Activated T-cell treated with anti-CD3 and anti-CD28 coated beads, Interleukin-2, amount 50 U/mL, for 24 hours (primary cell): Measurements from ENCODE around the gene GALNT11.
"Not testable (repeated sequence)": the region's sequence is repeated elsewhere in the genome, so short reads cannot be mapped to it uniquely, and the experiment has no call there.

ENCODE experiments used
- DNase-seq: peaks from one replicate; pipeline ENCODE4 v3.0.0-alpha.2; 2020
- H3K27ac Mint-ChIP-seq: 2 replicates; pipeline ENCODE4 v1.8.0; 2020; ENCODE audit warnings: mild to moderate bottlenecking, mixed read lengths
- H3K27me3 Mint-ChIP-seq: 2 replicates; pipeline ENCODE4 v1.8.0; 2020; ENCODE audit warnings: mixed read lengths
- H3K36me3 Mint-ChIP-seq: 2 replicates; pipeline ENCODE4 v1.8.0; 2020; ENCODE audit warnings: low read depth, mixed read lengths
- H3K4me1 Mint-ChIP-seq: 2 replicates; pipeline ENCODE4 v1.8.0; 2020; ENCODE audit warnings: low read depth, mixed read lengths
- H3K4me3 Mint-ChIP-seq: 2 replicates; pipeline ENCODE4 v1.8.0; 2020; ENCODE audit warnings: mild to moderate bottlenecking, moderate library complexity, mixed read lengths
- H3K9me3 Mint-ChIP-seq: 2 replicates; pipeline ENCODE4 v1.8.0; 2020; ENCODE audit warnings: mixed read lengths

GALNT11 gene

GRCh38 chr7:152048051-152048450 is 22.6 kb downstream of the GALNT11 start:
- Mint-ChIP-seq H3K27me3 (no peaks in the 10 kb centered on the region), H3K4me1 (peaks cover 31% of the 10 kb centered on the region), H3K36me3 (peaks cover 52% of the 10 kb centered on the region), H3K4me3 (no peak overlapping the region), H3K27ac (no peak overlapping the region), H3K9me3 (peaks cover 31% of the 10 kb centered on the region)
- DNase-seq, result no peak

DNA sequence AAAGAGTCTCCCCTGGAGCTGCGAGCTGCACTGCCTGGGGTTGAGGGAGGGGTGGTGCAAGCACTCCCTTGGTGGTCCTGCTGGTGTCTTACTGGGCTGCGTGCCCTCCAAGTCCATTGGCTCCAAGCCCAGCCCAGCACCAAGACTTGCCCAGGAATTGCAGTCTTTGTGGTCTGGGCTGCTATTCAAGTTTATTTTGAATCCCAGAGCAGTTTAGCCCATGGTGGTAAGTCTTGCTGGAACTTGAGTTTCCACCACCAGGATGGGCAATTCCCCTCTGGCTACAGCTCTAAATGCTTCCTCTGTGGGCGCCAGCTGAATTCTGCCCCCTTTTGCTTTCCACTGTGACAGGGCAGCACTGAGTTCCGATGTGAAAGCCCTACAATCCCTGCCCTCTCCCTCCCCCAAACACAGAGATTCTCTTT is 25.1 kb downstream of the GALNT11 start:
- Mint-ChIP-seq H3K9me3 (peaks cover 20% of the 10 kb centered on the region), H3K4me1 (peaks cover 25% of the 10 kb centered on the region), H3K36me3 (peaks cover 30% of the 10 kb centered on the region), H3K4me3 (no peak overlapping the region), H3K27me3 (no peaks in the 10 kb centered on the region), H3K27ac (no peak overlapping the region)
- no peak for DNase-seq

DNA sequence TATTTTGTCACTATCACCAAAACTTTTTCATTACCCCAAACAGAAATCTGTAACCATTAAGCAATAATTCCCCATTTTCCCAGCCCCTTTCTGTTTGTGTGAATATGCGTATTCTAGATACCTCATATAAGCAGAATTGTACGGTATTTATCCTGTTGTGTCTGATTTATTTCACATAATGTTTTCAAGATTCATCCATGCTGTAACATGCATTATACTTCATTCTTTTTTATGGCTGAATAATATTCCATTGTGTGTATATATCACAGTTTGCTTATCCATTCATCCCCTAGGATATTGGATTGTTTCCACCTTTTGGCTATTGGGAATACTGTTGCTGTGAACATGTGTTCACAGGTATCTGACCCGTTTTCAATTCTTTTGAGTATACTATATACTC is 26.5 kb downstream of the GALNT11 start:
- H3K27ac Mint-ChIP-seq, result no peak overlapping the region
- H3K9me3 Mint-ChIP-seq, result peaks cover 7% of the 10 kb centered on the region
- H3K36me3 Mint-ChIP-seq, result peaks cover 27% of the 10 kb centered on the region
- H3K4me1 Mint-ChIP-seq, result peaks cover 18% of the 10 kb centered on the region
- H3K27me3 Mint-ChIP-seq, result no peaks in the 10 kb centered on the region
- no peak overlapping the region for H3K4me3 Mint-ChIP-seq
- DNase-seq, result no peak

DNA sequence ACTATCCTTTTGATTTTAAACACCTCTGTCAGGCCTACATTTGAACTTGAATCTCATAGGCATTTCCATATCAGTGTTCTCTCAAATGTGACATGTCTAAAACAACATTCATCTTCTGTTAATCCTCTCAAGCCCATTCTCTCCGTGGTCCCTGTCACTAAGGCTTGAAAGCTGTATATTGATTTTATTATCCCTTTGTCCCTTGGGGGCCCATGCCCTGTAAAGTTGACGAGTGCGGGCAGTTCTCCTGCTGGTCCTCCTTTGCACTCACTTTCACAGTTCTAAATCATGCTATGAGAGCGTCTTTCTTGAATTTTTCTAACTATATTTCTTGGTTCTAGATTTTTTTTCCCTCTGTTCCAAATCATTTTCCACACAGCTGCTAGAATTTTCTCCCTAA is 27.3 kb downstream of the GALNT11 start:
- Mint-ChIP-seq H3K27ac (no peak overlapping the region), H3K27me3 (no peaks in the 10 kb centered on the region), H3K36me3 (peaks cover 28% of the 10 kb centered on the region), H3K9me3 (peaks cover 7% of the 10 kb centered on the region), H3K4me1 (peaks cover 18% of the 10 kb centered on the region), H3K4me3 (no peak overlapping the region)
- DNase-seq, result no peak

DNA sequence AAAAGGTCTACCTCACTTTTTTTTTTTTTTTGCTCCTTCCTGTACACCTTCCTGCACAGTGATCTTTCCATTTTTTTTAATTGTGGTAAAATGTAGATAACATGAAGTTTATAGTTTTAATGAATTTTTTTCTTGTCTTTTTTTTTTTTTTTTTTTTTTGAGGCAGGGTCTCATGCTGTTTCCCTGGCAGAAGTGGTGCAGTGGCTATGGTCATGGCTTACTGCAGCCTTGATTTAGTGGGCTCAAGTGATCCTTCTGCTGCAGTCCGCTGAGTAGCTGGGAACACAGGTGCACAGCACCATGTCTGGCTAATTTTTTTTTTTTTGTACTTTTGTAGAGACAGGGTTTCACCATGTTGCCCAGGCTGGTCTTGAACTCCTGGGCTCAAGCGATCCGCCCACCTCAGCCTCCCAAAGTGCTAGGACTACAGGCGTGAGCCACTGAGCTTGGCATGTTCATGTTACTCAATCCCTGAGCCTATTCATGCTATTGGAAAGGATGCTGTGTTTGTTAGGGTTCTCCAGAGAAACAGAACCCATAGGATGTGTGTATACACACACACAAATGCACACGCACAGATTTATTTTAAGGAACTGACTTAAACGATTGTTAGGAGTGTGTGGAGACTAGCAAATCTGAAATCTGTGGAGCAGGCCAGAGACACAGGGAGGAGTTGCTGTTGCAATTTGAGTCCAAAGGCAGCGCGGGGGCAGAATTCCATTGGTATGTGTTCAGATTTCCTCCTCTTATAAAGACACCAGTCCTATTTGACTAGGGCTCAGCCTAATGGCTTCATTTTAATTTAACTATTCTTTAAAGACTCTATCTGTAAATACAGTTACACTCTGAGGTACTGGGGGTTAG is 29.1 kb downstream of the GALNT11 start:
- no peaks in the 10 kb centered on the region for H3K9me3 Mint-ChIP-seq
- H3K4me3 Mint-ChIP-seq, result no peak overlapping the region
- H3K36me3 Mint-ChIP-seq, result peaks cover 29% of the 10 kb centered on the region
- H3K27ac Mint-ChIP-seq, result no peak overlapping the region
- H3K27me3 Mint-ChIP-seq, result no peaks in the 10 kb centered on the region
- H3K4me1 Mint-ChIP-seq, result peaks cover 11% of the 10 kb centered on the region
- no peak for DNase-seq

GRCh38 chr7:152056621-152057274 is 31.3 kb downstream of the GALNT11 start:
- DNase-seq, result no peak
- H3K27me3 Mint-ChIP-seq, result no peaks in the 10 kb centered on the region
- peaks cover 36% of the 10 kb centered on the region for H3K36me3 Mint-ChIP-seq
- no peak overlapping the region for H3K27ac Mint-ChIP-seq
- peaks cover 4% of the 10 kb centered on the region for H3K4me1 Mint-ChIP-seq
- H3K9me3 Mint-ChIP-seq, result no peaks in the 10 kb centered on the region
- no peak overlapping the region for H3K4me3 Mint-ChIP-seq

DNA sequence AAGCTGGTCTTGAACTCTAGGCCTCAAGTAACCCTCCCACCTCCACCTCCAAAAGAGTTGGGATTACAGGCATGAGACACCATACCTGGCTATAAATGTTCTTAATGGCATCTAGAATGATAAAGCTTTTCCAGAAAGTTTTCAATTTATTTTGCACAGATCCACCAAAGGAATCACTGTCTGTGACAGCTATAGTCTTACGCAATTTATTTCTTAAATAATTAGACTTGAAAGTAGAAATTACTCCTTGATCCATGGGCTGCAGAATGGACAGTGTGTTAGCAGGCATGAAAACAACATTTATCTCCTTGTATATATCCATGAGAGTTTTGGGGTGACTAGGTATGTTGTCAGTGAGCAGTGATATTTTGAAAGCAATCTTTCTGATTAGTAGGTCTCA is 33.8 kb downstream of the GALNT11 start:
- Mint-ChIP-seq H3K36me3 (peaks cover 52% of the 10 kb centered on the region), H3K27ac (no peak overlapping the region), H3K27me3 (no peaks in the 10 kb centered on the region), H3K9me3 (no peaks in the 10 kb centered on the region), H3K4me1 (peaks cover 10% of the 10 kb centered on the region), H3K4me3 (no peak overlapping the region)
- no peak for DNase-seq

- not testable (repeated sequence) for H3K27me3 Mint-ChIP-seq, H3K27ac Mint-ChIP-seq, H3K4me3 Mint-ChIP-seq, H3K9me3 Mint-ChIP-seq, DNase-seq
- peaks cover 55% of the 10 kb centered on the region for H3K36me3 Mint-ChIP-seq
- peaks cover 22% of the 10 kb centered on the region for H3K4me1 Mint-ChIP-seq
Observed at GRCh38 chr7:152061086-152061485, 35.6 kb downstream of the GALNT11 start.

- H3K36me3 Mint-ChIP-seq, result peaks cover 61% of the 10 kb centered on the region
- not testable (repeated sequence) for H3K27ac Mint-ChIP-seq, DNase-seq, H3K27me3 Mint-ChIP-seq, H3K4me3 Mint-ChIP-seq, H3K9me3 Mint-ChIP-seq
- H3K4me1 Mint-ChIP-seq, result peaks cover 37% of the 10 kb centered on the region
Observed at GRCh38 chr7:152063192-152063591, 37.7 kb downstream of the GALNT11 start.

DNA sequence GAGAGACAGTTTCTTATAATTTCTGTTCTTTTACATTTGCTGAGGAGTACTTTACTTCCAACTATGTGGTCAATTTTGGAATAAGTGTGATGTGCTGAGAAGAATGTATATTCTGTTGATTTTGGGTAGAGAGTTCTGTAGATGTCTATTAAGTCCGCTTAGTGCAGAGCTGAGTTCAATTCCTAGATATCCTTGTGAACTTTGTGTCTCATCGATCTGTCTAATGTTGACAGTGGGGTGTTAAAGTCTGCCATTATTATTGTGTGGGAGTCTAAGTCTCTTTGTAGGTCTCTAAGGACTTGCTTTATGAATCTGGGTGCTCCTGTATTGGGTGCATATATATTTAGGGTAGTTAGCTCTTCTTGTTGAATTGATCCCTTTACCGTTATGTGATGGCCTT is 38.3 kb downstream of the GALNT11 start:
- H3K4me3 Mint-ChIP-seq, DNase-seq, H3K9me3 Mint-ChIP-seq, H3K27ac Mint-ChIP-seq, H3K27me3 Mint-ChIP-seq: not testable (repeated sequence)
- Mint-ChIP-seq H3K36me3 (peaks cover 60% of the 10 kb centered on the region), H3K4me1 (peaks cover 40% of the 10 kb centered on the region)

DNA sequence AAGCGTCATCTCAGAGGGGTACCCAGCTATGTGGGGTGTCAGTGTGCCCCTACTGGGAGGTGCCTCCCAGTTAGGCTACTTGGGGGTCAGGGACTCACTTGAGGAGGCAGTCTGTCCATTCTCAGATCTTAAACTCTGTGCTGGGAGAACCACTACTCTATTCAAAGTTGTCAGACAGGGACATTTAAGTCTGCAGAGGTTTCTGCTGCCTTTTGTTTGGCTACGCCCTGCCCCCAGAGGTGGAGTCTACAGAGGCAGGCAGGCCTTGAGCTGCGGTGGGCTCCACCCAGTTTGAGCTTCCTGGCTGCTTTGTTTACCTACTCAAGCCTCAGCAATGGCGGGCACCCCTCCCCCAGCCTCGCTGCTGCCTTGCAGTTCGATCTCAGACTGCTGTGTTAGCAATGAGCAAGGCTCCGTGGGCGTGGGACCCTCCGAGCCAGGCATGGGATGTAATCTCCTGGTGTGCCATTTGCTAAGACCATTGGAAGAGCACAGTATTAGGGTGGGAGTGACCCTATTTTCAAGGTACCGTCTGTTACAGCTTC is 40.4 kb downstream of the GALNT11 start:
- H3K9me3 Mint-ChIP-seq, DNase-seq, H3K27me3 Mint-ChIP-seq, H3K4me3 Mint-ChIP-seq, H3K27ac Mint-ChIP-seq: not testable (repeated sequence)
- Mint-ChIP-seq H3K4me1 (peaks cover 42% of the 10 kb centered on the region), H3K36me3 (peaks cover 53% of the 10 kb centered on the region)

DNA sequence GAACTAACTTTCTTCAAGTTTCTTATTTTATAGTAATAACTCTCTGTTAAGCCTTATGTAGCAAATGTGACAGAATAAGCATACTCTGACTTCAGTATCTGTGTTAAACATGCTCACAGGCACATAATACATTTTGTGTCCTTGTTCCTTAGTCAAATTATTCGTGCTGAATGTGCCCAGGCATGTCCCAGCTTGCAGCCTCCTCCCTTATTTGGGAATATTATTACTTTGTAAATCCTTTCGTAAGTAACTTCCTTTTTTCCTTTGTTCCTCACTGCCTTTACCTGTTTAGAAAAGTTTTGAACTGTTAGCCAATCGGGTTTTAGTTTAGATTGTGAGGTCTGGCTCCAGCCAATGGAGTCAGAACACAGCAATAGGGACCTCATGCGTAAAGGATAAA is 46.9 kb downstream of the GALNT11 start:
- Mint-ChIP-seq H3K27ac (no peak overlapping the region), H3K27me3 (no peaks in the 10 kb centered on the region), H3K4me1 (peaks cover 37% of the 10 kb centered on the region), H3K4me3 (no peak overlapping the region), H3K36me3 (peaks cover 21% of the 10 kb centered on the region), H3K9me3 (peaks cover 9% of the 10 kb centered on the region)
- DNase-seq, result no peak

- no peak overlapping the region for H3K27ac Mint-ChIP-seq
- peaks cover 38% of the 10 kb centered on the region for H3K4me1 Mint-ChIP-seq
- H3K27me3 Mint-ChIP-seq, result no peaks in the 10 kb centered on the region
- H3K9me3 Mint-ChIP-seq, result peaks cover 9% of the 10 kb centered on the region
- no peak for DNase-seq
- H3K36me3 Mint-ChIP-seq, result peaks cover 17% of the 10 kb centered on the region
- no peak overlapping the region for H3K4me3 Mint-ChIP-seq
Observed at GRCh38 chr7:152073352-152073751, 47.9 kb downstream of the GALNT11 start.

DNA sequence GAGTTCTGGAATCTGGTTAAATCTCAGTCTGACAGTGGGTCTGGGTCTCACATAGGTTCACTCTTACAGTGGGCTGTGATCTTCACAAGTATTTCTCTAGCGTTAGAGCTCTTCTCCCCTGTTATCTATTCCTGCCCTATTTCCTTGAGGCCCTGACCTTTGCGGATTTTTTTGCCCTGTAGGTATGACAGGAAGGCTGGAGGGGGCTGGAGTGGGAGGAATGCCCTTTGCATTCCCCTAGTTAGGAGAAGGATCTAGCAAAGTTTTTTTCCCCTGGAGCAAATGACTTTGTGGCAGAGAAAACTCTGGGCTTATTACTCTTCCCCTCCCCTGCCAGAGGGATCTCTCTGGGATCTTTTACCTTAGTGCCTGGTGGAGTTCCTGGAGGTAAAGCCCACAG is 49.2 kb downstream of the GALNT11 start:
- peaks cover 48% of the 10 kb centered on the region for H3K4me1 Mint-ChIP-seq
- H3K27ac Mint-ChIP-seq, result no peak overlapping the region
- no peaks in the 10 kb centered on the region for H3K27me3 Mint-ChIP-seq
- peaks cover 16% of the 10 kb centered on the region for H3K36me3 Mint-ChIP-seq
- no peak overlapping the region for H3K4me3 Mint-ChIP-seq
- H3K9me3 Mint-ChIP-seq, result peaks cover 9% of the 10 kb centered on the region
- DNase-seq, result no peak

- peaks cover 52% of the 10 kb centered on the region for H3K4me1 Mint-ChIP-seq
- H3K4me3 Mint-ChIP-seq, DNase-seq, H3K9me3 Mint-ChIP-seq, H3K27me3 Mint-ChIP-seq, H3K27ac Mint-ChIP-seq: not testable (repeated sequence)
- H3K36me3 Mint-ChIP-seq, result peaks cover 13% of the 10 kb centered on the region
Observed at GRCh38 chr7:152075379-152075778, 49.9 kb downstream of the GALNT11 start.
